Neural progenitor cell (in vitro differentiated cells): Measurements from ENCODE around the gene CASP10. TPM values are rescaled to one million over a fixed set of nuclear protein-coding genes. Genes with fewer than 3 reads are reported as not detected.
"Not testable (repeated sequence)": the region's sequence is repeated elsewhere in the genome, so short reads cannot be mapped to it uniquely, and the experiment has no call there.

ENCODE experiments used
- DNase-seq: peaks from one replicate; pipeline ENCODE4 v3.0.0-alpha.2; 2016; ENCODE audit warnings: low spot score
- H2AFZ ChIP-seq: fragments of 200-600 bp; sonication (generic); replicated peaks from 2 replicates; pipeline ENCODE4 v1.6.1; 2016; ENCODE audit warnings: antibody characterized with exemption
- H3F3A ChIP-seq: fragments of 200-600 bp; sonication (generic); 2 replicates; pipeline ENCODE4 v1.6.1; 2016; ENCODE audit warnings: antibody characterized with exemption, low read depth
- H3K27ac ChIP-seq: fragments of 200-600 bp; sonication (generic); 2 replicates; pipeline ENCODE4 v1.5.1; 2016; ENCODE audit warnings: mild to moderate bottlenecking
- H3K27me3 ChIP-seq: fragments of 200-600 bp; sonication (generic); 2 replicates; pipeline ENCODE4 v1.6.1; 2016; ENCODE audit warnings: mild to moderate bottlenecking, moderate library complexity
- H3K36me3 ChIP-seq: fragments of 200-600 bp; sonication (generic); 2 replicates; pipeline ENCODE4 v1.5.1; 2016
- H3K4me1 ChIP-seq: fragments of 200-600 bp; sonication (generic); 2 replicates; pipeline ENCODE4 v1.6.1; 2016; ENCODE audit warnings: mixed run types
- H3K4me2 ChIP-seq: fragments of 200-600 bp; sonication (generic); 2 replicates; pipeline ENCODE4 v1.6.1; 2016
- H3K4me3 ChIP-seq: fragments of 200-600 bp; sonication (generic); 2 replicates; pipeline ENCODE4 v1.5.1; 2016
- H3K79me2 ChIP-seq: fragments of 200-600 bp; sonication (generic); 2 replicates; pipeline ENCODE4 v1.6.1; 2016; ENCODE audit warnings: low read depth
- H3K9ac ChIP-seq: fragments of 200-600 bp; sonication (generic); 2 replicates; pipeline ENCODE4 v1.6.1; 2016
- H3K9me3 ChIP-seq: fragments of 200-600 bp; sonication (generic); 2 replicates; pipeline ENCODE4 v1.5.1; 2016; ENCODE audit warnings: low read depth
- H4K20me1 ChIP-seq: fragments of 200-600 bp; sonication (generic); 2 replicates; pipeline ENCODE4 v1.6.1; 2016; ENCODE audit warnings: low read depth
- H3K27ac Mint-ChIP-seq: 3 replicates; pipeline ENCODE4 v1.8.0; 2021; ENCODE audit warnings: mixed read lengths
- H3K27me3 Mint-ChIP-seq: 2 replicates; pipeline ENCODE4 v1.8.0; 2022; ENCODE audit warnings: low read depth, mild to moderate bottlenecking, inconsistent platforms, moderate library complexity, mixed read lengths; ENCODE audit not compliant: insufficient read depth
- H3K36me3 Mint-ChIP-seq: 3 replicates; pipeline ENCODE4 v1.8.0; 2021; ENCODE audit warnings: mixed read lengths
- H3K4me1 Mint-ChIP-seq: 3 replicates; pipeline ENCODE4 v1.8.0; 2021; ENCODE audit warnings: mixed read lengths
- H3K4me3 Mint-ChIP-seq: 3 replicates; pipeline ENCODE4 v1.8.0; 2021; ENCODE audit warnings: mild to moderate bottlenecking, moderate library complexity, mixed read lengths
- H3K9me3 Mint-ChIP-seq: 3 replicates; pipeline ENCODE4 v1.8.0; 2020; ENCODE audit warnings: mixed read lengths
- CTCF ChIP-seq: fragments of 200-600 bp; sonication (generic); IDR thresholded peaks from 2 replicates; pipeline ENCODE4 v1.5.1; 2017; ENCODE audit warnings: antibody characterized with exemption, mild to moderate bottlenecking
- EZH2 ChIP-seq: fragments of 200-600 bp; sonication (generic); IDR thresholded peaks from 2 replicates; pipeline ENCODE4 v1.6.1; 2017; ENCODE audit warnings: antibody characterized with exemption, mild to moderate bottlenecking, moderate library complexity
- EZH2phosphoT487 ChIP-seq: fragments of 200-600 bp; sonication (generic); IDR thresholded peaks from 2 replicates; pipeline ENCODE4 v1.6.1; 2017; ENCODE audit warnings: antibody characterized with exemption
- total RNA-seq: library from RNA; depleted of rRNA; stranded (reverse); fragments of >200 nt; gene quantifications from 2 replicates; pipeline ENCODE4 v1.2.3, GENCODE V29; 2015; ENCODE audit warnings: low replicate concordance

CASP10 gene
- total RNA-seq, 1 donor from 2014 or later: 2.2 TPM

DNA sequence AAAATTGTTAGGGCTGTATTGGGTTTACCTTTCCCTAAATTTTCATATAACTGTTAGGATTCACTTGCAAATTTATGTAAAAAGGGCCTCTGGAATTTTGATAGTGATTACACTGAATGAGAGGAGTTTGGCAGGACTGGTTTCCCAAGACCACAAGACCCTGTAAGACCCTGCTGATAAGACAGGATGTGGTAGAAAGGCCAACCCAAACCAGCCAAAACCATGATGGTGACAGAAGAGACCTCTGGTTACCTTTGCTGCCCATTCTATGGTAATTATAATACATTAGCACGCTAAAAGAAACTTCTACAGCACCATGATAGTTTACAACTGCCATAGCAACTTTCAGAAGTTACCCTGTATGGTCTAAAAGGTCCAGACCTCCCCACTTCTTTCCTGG lies 8.3 kb upstream of the CASP10 start:
- Histone ChIP-seq H3K4me3 (no peak overlapping the region), H3K9ac (no peak overlapping the region), H4K20me1 (no peaks in the 10 kb centered on the region), H3K79me2 (no peaks in the 10 kb centered on the region), H3K4me1 (no peaks in the 10 kb centered on the region), H3K27me3 (no peaks in the 10 kb centered on the region), H3K27ac (no peak overlapping the region), H2AFZ (no peak overlapping the region), H3F3A (no peaks in the 10 kb centered on the region), H3K9me3 (no peaks in the 10 kb centered on the region), H3K4me2 (no peak overlapping the region), H3K36me3 (no peaks in the 10 kb centered on the region)
- Mint-ChIP-seq H3K4me1 (no peaks in the 10 kb centered on the region), H3K4me3 (no peak overlapping the region), H3K27me3 (peaks cover 3% of the 10 kb centered on the region), H3K9me3 (peaks cover 4% of the 10 kb centered on the region), H3K36me3 (no peaks in the 10 kb centered on the region), H3K27ac (no peak overlapping the region)
- DNase-seq: no peak
- TF ChIP-seq EZH2phosphoT487 (no peak), EZH2 (no peak), CTCF (no peak)

- no peak overlapping the region for H2AFZ ChIP-seq
- H3K27ac Mint-ChIP-seq: no peak overlapping the region
- DNase-seq: no peak
- no peak overlapping the region for H3K9ac ChIP-seq
- no peaks in the 10 kb centered on the region for H3K4me1 ChIP-seq
- no peaks in the 10 kb centered on the region for H3K36me3 Mint-ChIP-seq
- no peak overlapping the region for H3K4me3 Mint-ChIP-seq
- no peaks in the 10 kb centered on the region for H3K9me3 ChIP-seq
- H3F3A ChIP-seq: no peaks in the 10 kb centered on the region
- TF ChIP-seq EZH2phosphoT487 (no peak), CTCF (no peak), EZH2 (no peak)
- no peaks in the 10 kb centered on the region for H3K36me3 ChIP-seq
- peaks cover 4% of the 10 kb centered on the region for H3K9me3 Mint-ChIP-seq
- H3K79me2 ChIP-seq: no peaks in the 10 kb centered on the region
- no peak overlapping the region for H3K27ac ChIP-seq
- H3K4me3 ChIP-seq: no peak overlapping the region
- H4K20me1 ChIP-seq: no peaks in the 10 kb centered on the region
- H3K27me3 ChIP-seq: no peaks in the 10 kb centered on the region
- H3K27me3 Mint-ChIP-seq: peaks cover 3% of the 10 kb centered on the region
- H3K4me2 ChIP-seq: no peak overlapping the region
- H3K4me1 Mint-ChIP-seq: no peaks in the 10 kb centered on the region
Measured at GRCh38 chr2:201176081-201176481, 6.9 kb upstream of the CASP10 start.

DNA sequence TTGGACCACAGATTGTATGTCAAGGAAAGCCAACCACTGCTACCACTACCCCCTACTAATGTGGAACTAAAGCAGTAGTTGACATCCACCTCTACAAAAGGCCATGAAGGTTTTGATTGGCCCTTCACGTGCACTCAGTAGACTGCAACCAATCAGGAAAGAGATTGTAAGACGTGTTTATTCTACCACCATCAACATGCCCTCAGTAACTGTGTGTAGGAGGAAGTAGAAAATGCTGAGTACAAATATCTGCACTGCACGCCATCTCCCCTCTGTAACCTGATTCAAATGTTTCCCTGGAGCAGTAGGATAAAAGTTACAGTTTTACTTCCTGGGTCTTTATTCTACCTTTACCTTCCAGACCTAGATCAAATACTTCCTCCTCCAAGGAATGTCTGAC lies 2.9 kb upstream of the CASP10 start:
- no peaks in the 10 kb centered on the region for H3K4me1 ChIP-seq
- no peak overlapping the region for H3K4me3 ChIP-seq
- H3K9ac ChIP-seq: no peak overlapping the region
- no peaks in the 10 kb centered on the region for H3K36me3 ChIP-seq
- no peak overlapping the region for H3K27ac ChIP-seq
- no peaks in the 10 kb centered on the region for H3K36me3 Mint-ChIP-seq
- no peaks in the 10 kb centered on the region for H3K27me3 ChIP-seq
- no peaks in the 10 kb centered on the region for H3K79me2 ChIP-seq
- no peak overlapping the region for H3K27ac Mint-ChIP-seq
- H3K27me3 Mint-ChIP-seq: peaks cover 3% of the 10 kb centered on the region
- H3F3A ChIP-seq: no peaks in the 10 kb centered on the region
- no peaks in the 10 kb centered on the region for H4K20me1 ChIP-seq
- TF ChIP-seq EZH2: no peak
- TF ChIP-seq EZH2phosphoT487: no peak
- no peak for TF ChIP-seq CTCF
- no peak overlapping the region for H3K4me2 ChIP-seq
- no peaks in the 10 kb centered on the region for H3K4me1 Mint-ChIP-seq
- no peak overlapping the region for H3K4me3 Mint-ChIP-seq
- no peak overlapping the region for H2AFZ ChIP-seq
- peaks cover 4% of the 10 kb centered on the region for H3K9me3 Mint-ChIP-seq
- no peaks in the 10 kb centered on the region for H3K9me3 ChIP-seq
- no peak for DNase-seq

DNA sequence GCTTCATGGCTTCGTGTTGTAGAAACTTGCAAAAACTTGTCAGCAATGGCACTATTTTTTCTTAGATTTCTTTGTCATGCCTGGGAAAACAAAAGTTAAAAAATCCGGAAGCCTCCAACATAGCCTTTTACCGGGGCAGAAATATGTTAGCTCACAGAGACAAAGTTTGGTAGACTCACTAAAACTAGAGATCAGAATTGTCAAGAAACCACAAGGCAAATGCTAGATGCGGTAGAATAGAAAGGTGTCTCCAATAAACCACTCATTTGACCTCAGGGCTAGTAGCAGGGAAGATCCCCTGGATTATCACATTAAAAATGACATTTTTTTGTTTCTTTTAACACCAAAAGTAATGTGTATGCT lies 405 bp downstream of the CASP10 start:
- no peaks in the 10 kb centered on the region for H3K4me1 Mint-ChIP-seq
- H3K9me3 Mint-ChIP-seq: peaks cover under 1% of the 10 kb centered on the region
- Histone ChIP-seq H3K9me3 (no peaks in the 10 kb centered on the region), H3F3A (no peaks in the 10 kb centered on the region), H3K79me2 (no peaks in the 10 kb centered on the region), H4K20me1 (no peaks in the 10 kb centered on the region), H3K9ac (no peak overlapping the region), H3K4me3 (no peak overlapping the region), H2AFZ (peak overlapping the region; percentile 96), H3K27ac (no peak overlapping the region), H3K36me3 (no peaks in the 10 kb centered on the region), H3K27me3 (no peaks in the 10 kb centered on the region), H3K4me1 (no peaks in the 10 kb centered on the region), H3K4me2 (no peak overlapping the region)
- H3K27ac Mint-ChIP-seq: no peak overlapping the region
- no peak overlapping the region for H3K4me3 Mint-ChIP-seq
- DNase-seq: no peak
- TF ChIP-seq EZH2phosphoT487: no peak
- no peak for TF ChIP-seq EZH2
- no peak for TF ChIP-seq CTCF
- H3K36me3 Mint-ChIP-seq: no peaks in the 10 kb centered on the region
- H3K27me3 Mint-ChIP-seq: no peaks in the 10 kb centered on the region

DNA sequence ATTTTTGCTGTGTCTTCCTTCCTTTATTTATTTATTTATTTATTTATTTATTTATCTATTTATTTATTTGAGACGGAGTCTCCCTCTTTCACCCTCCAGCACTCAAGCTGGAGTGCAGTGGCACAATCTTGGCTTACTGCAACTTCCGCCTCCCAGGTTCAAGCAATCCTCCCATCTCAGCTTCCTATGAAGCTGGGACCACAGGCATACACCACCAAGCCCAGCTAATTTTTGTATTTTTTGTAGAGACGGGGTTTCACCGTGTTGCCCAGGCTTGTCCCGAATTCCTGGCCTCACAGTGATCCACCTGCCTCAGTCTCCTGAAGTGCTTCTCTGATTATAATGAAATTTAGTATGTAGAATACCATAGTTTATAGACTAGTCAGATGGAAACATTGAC lies 894 bp downstream of the CASP10 start:
- not testable (repeated sequence) for H3K9me3 ChIP-seq, H3F3A ChIP-seq, H3K79me2 ChIP-seq, H3K27me3 Mint-ChIP-seq, H3K36me3 Mint-ChIP-seq, H3K27ac Mint-ChIP-seq, H3K4me1 ChIP-seq, H3K27me3 ChIP-seq, H4K20me1 ChIP-seq, H3K4me3 ChIP-seq, H3K4me3 Mint-ChIP-seq, H3K4me2 ChIP-seq, H2AFZ ChIP-seq, H3K9me3 Mint-ChIP-seq, DNase-seq, H3K36me3 ChIP-seq, H3K27ac ChIP-seq, H3K9ac ChIP-seq, H3K4me1 Mint-ChIP-seq
